Fibroblast of mammary gland (primary cell): ENCODE measurements around the gene LMOD2.
A peak's percentile ranks its signal among the peaks of the same experiment; 100 is the strongest.

ENCODE experiments used
- DNase-seq: peaks from one replicate; pipeline ENCODE4 v3.0.0-alpha.2; 2010; ENCODE audit warnings: low read depth
- H3K4me3 ChIP-seq: 2 replicates; pipeline ENCODE4 v1.5.1; 2011; ENCODE audit warnings: low read depth, mild to moderate bottlenecking, low read length, moderate library complexity; ENCODE audit not compliant: control insufficient read depth
- CTCF ChIP-seq: conservative IDR thresholded peaks from 2 replicates; pipeline ENCODE4 v1.5.1; 2011; ENCODE audit warnings: low read depth, low read length, inconsistent platforms; ENCODE audit not compliant: control insufficient read depth, insufficient read depth

Gene LMOD2

DNA sequence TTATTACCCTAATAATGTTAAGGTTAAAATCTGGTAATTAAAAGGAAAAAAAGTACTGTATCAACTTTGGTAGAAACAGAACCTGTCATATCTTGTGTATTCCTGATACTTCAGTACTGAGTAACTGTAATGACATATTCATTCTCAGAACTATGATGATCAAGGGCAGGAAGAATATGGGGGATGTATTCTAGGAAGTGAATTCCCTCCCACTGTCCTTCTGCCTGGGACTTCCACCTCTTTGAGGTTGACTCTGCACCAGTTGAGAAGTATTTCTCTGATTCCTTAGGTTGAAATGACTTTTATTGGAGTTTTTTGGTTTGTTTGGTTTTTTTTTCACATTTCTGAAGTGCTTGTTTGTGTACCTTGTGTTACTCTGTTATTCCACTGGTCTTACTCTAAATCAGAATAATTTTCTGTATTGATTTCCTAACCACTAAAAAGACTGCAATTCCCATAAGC lies 56.2 kb downstream of the LMOD2 start:
- no peak for TF ChIP-seq CTCF
- DNase-seq: no peak
- no peak overlapping the region for H3K4me3 ChIP-seq

DNA sequence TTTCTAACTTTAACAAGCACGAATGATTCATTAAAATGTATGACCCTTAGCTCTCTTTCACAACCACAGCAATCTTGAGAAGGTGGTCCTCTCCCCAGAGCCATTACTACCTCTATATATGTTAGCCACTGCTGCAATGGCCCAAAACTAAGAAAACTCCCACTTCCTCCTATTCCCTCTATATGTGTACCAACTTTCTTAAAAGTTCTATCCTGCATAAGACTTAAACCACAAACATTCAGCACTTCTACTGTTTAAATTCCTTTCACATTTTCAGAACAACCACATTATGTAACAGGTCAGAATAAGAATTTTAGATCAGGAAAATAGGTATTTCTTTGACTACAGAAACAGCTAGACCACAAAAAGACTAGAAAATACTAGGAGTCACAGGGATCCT lies 57.0 kb downstream of the LMOD2 start:
- no peak for TF ChIP-seq CTCF
- DNase-seq: peak; percentile 19

More for the DNA sequence above, 57.0 kb downstream of the LMOD2 start:
- H3K4me3 ChIP-seq: no peak overlapping the region
